WTC11 (cell line): ENCODE results near the gene DFFB. TPM values are rescaled to one million over a fixed set of nuclear protein-coding genes. Genes with fewer than 3 reads are reported as not detected.

Source experiments
- ATAC-seq: fragments of 200-7000 bp; cut with Tn5 transposase; 2 replicates; pipeline ENCODE4 v1.10.0; 2021; ENCODE audit warnings: mild to moderate bottlenecking, moderate library complexity
- CTCF ChIA-PET: fragments of 300-600 bp; sonication (Branson Sonifier 250); formaldehyde crosslinking; loops from one replicate; lab custom pipeline; 2021; ENCODE audit warnings: antibody characterized with exemption; lab: Charles Lee
- POLR2A ChIA-PET: fragments of 350-600 bp; sonication (Branson Sonifier 250); formaldehyde crosslinking; loops from one replicate; lab custom pipeline; 2021; ENCODE audit warnings: antibody characterized with exemption; lab: Charles Lee
- DNase-seq: peaks from one replicate; pipeline ENCODE4 v3.0.0; 2021; ENCODE audit warnings: low spot score
- H3K27ac Mint-ChIP-seq: 2 replicates; pipeline ENCODE4 v1.8.0; 2021; ENCODE audit warnings: mixed read lengths
- H3K27me3 Mint-ChIP-seq: 2 replicates; pipeline ENCODE4 v1.8.0; 2021; ENCODE audit warnings: low read depth, mild to moderate bottlenecking, moderate library complexity, mixed read lengths
- H3K36me3 Mint-ChIP-seq: 2 replicates; pipeline ENCODE4 v1.8.0; 2021; ENCODE audit warnings: mixed read lengths
- H3K4me1 Mint-ChIP-seq: 2 replicates; pipeline ENCODE4 v1.8.0; 2022; ENCODE audit warnings: mixed read lengths
- H3K4me3 Mint-ChIP-seq: 2 replicates; pipeline ENCODE4 v1.8.0; 2021; ENCODE audit warnings: mild to moderate bottlenecking, moderate library complexity, mixed read lengths
- H3K9me3 Mint-ChIP-seq: 2 replicates; pipeline ENCODE4 v1.8.0; 2021; ENCODE audit warnings: mixed read lengths
- ATF1 ChIP-seq: sonication (generic); formaldehyde crosslinking; IDR thresholded peaks from 2 replicates; pipeline ENCODE4 v1.8.1; 2023; ENCODE audit warnings: mild to moderate bottlenecking, moderate library complexity, missing genetic modification reagents
- CREM ChIP-seq: sonication (generic); formaldehyde crosslinking; IDR thresholded peaks from 2 replicates; pipeline ENCODE4 v1.8.1; 2022; ENCODE audit warnings: mild to moderate bottlenecking, missing genetic modification reagents, moderate library complexity
- ERG ChIP-seq: fragments of 250-450 bp; sonication (Bioruptor Pico); IDR thresholded peaks from 2 replicates; pipeline ENCODE4 v1.8.0; 2021; ENCODE audit warnings: mild to moderate bottlenecking
- ESRRA ChIP-seq: sonication (generic); formaldehyde crosslinking; IDR thresholded peaks from 2 replicates; pipeline ENCODE4 v1.8.1; 2022; ENCODE audit warnings: mild to moderate bottlenecking, missing genetic modification reagents, borderline replicate concordance
- FOXK1 ChIP-seq: sonication (generic); formaldehyde crosslinking; IDR thresholded peaks from 2 replicates; pipeline ENCODE4 v1.8.0; 2022; ENCODE audit warnings: mild to moderate bottlenecking, moderate library complexity, missing genetic modification reagents
- KAT7 ChIP-seq: sonication (generic); formaldehyde crosslinking; IDR thresholded peaks from 2 replicates; pipeline ENCODE4 v1.8.1; 2023; ENCODE audit warnings: missing genetic modification reagents, mild to moderate bottlenecking, borderline replicate concordance
- NR1H2 ChIP-seq: sonication (generic); formaldehyde crosslinking; IDR thresholded peaks from 2 replicates; pipeline ENCODE4 v1.9.0; 2021; ENCODE audit warnings: mild to moderate bottlenecking, moderate library complexity, missing genetic modification reagents
- NR3C1 ChIP-seq: sonication (generic); formaldehyde crosslinking; conservative IDR thresholded peaks from 2 replicates; pipeline ENCODE4 v1.8.1; 2023; ENCODE audit warnings: low read depth, mild to moderate bottlenecking, missing genetic modification reagents
- OVOL2 ChIP-seq: fragments of 250-450 bp; sonication (Bioruptor Pico); IDR thresholded peaks from 2 replicates; pipeline ENCODE4 v1.9.0; 2021; ENCODE audit warnings: mild to moderate bottlenecking, borderline replicate concordance
- PRRX2 ChIP-seq: fragments of 250-450 bp; sonication (Bioruptor Pico); IDR thresholded peaks from 2 replicates; pipeline ENCODE4 v1.8.0; 2021; ENCODE audit warnings: mild to moderate bottlenecking
- SOX15 ChIP-seq: fragments of 250-450 bp; sonication (Bioruptor Pico); IDR thresholded peaks from 2 replicates; pipeline ENCODE4 v1.9.0; 2021; ENCODE audit warnings: mild to moderate bottlenecking
- TCF7 ChIP-seq: sonication (generic); formaldehyde crosslinking; IDR thresholded peaks from 2 replicates; pipeline ENCODE4 v1.8.0; 2022; ENCODE audit warnings: mild to moderate bottlenecking, low read depth, missing genetic modification reagents, moderate library complexity
- TP53 ChIP-seq: sonication (generic); formaldehyde crosslinking; IDR thresholded peaks from 2 replicates; pipeline ENCODE4 v1.8.1; 2023; ENCODE audit warnings: mild to moderate bottlenecking, missing genetic modification reagents
- ZNF263 ChIP-seq: sonication (generic); formaldehyde crosslinking; IDR thresholded peaks from 2 replicates; pipeline ENCODE4 v1.8.1; 2022; ENCODE audit warnings: low read depth, mild to moderate bottlenecking, moderate library complexity, missing genetic modification reagents
- ZNF423 ChIP-seq: fragments of 250-450 bp; sonication (Bioruptor Pico); IDR thresholded peaks from 2 replicates; pipeline ENCODE4 v2.1.2; 2022; ENCODE audit warnings: mild to moderate bottlenecking, moderate library complexity
- total RNA-seq: library from RNA; stranded (reverse); gene quantifications from 3 replicates; pipeline ENCODE4 v1.2.3, GENCODE V29; 2021
- TF ChIP-seq, protein P1 (sequence below): fragments of 250-450 bp; sonication (Bioruptor Pico); IDR thresholded peaks from 2 replicates; pipeline ENCODE4 v1.9.0; 2021; ENCODE audit warnings: moderate library complexity, mild to moderate bottlenecking, inconsistent platforms, borderline replicate concordance
- TF ChIP-seq, protein P2 (sequence below): sonication (generic); formaldehyde crosslinking; IDR thresholded peaks from 2 replicates; pipeline ENCODE4 v1.8.1; 2023; ENCODE audit warnings: mild to moderate bottlenecking, missing genetic modification reagents
- TF ChIP-seq, protein P3 (sequence below): sonication (generic); formaldehyde crosslinking; IDR thresholded peaks from 2 replicates; pipeline ENCODE4 v1.8.1; 2023; ENCODE audit warnings: mild to moderate bottlenecking, moderate library complexity, missing genetic modification reagents
- TF ChIP-seq, protein P4 (sequence below): sonication (generic); formaldehyde crosslinking; IDR thresholded peaks from 2 replicates; pipeline ENCODE4 v1.8.0; 2023; ENCODE audit warnings: missing genetic modification reagents, mild to moderate bottlenecking, borderline replicate concordance

The DFFB gene
- total RNA-seq, 1 experiment from 2014 or later: 9.2 TPM

DNA sequence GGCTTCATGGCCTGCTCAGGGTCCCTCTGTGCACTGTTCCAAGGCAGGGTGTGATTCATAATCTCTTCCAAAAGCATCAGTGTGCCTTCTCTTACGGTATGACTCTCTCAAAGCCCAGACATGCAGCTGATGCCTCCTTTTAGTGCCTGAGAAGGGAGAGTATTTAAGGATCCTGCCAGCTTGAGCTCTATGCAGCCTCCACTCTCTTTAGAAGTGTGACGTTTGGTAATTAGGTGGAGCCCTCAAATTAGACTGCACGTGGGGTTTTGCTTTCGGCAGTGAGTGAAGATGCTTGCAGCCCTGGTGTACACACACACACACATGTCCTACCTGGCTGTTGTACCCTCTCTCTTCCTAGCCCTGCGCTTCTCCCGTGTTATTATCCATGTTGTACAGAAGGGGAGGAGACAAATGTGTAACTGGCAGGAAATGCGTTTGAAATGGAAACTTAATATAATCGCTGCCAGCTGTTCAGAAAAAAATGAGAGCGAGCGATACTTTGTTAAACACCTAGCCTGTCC lies 45.4 kb downstream of the DFFB start:
- CTCF ChIA-PET: no interaction called here
- Mint-ChIP-seq H3K27ac (no peak overlapping the region), H3K27me3 (no peaks in the 10 kb centered on the region; the same call in 1 of the 2 replicates), H3K36me3 (peaks cover 8% of the 10 kb centered on the region), H3K4me1 (peaks cover 23% of the 10 kb centered on the region), H3K9me3 (peaks cover 14% of the 10 kb centered on the region; the same call in 1 of the 2 replicates), H3K4me3 (no peak overlapping the region; the same call in 1 of the 2 replicates)
- DNase-seq: no peak
- TF ChIP-seq ZNF423 (CRISPR knock-in tag) (no peak), ESRRA (CRISPR knock-in tag) (no peak), ATF1 (CRISPR knock-in tag) (no peak)
- POLR2A ChIA-PET: no interaction called here
- no peak for ATAC-seq

GRCh38 chr1:3903141-3904005 lies 46.1 kb downstream of the DFFB start:
- TF ChIP-seq TCF7 (CRISPR knock-in tag) (no peak), KAT7 (CRISPR knock-in tag) (no peak), OVOL2 (no peak), NR1H2 (CRISPR knock-in tag) (no peak), ZNF263 (CRISPR knock-in tag) (no peak), FOXK1 (CRISPR knock-in tag) (no peak), NR3C1 (no peak), ATF1 (CRISPR knock-in tag) (no peak)
- TF ChIP-seq, protein P1, sequence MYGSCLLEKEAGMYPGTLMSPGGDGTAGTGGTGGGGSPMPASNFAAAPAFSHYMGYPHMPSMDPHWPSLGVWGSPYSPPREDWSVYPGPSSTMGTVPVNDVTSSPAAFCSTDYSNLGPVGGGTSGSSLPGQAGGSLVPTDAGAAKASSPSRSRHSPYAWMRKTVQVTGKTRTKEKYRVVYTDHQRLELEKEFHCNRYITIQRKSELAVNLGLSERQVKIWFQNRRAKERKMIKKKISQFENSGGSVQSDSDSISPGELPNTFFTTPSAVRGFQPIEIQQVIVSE (CRISPR knock-in tag): no peak
- TF ChIP-seq, protein P2, sequence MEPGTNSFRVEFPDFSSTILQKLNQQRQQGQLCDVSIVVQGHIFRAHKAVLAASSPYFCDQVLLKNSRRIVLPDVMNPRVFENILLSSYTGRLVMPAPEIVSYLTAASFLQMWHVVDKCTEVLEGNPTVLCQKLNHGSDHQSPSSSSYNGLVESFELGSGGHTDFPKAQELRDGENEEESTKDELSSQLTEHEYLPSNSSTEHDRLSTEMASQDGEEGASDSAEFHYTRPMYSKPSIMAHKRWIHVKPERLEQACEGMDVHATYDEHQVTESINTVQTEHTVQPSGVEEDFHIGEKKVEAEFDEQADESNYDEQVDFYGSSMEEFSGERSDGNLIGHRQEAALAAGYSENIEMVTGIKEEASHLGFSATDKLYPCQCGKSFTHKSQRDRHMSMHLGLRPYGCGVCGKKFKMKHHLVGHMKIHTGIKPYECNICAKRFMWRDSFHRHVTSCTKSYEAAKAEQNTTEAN: no peak
- POLR2A ChIA-PET: no interaction called here
- CTCF ChIA-PET: interaction anchor here (1.0 kb wide), 1 partner anchor 45 kb away, joined by 4 read pairs; no protein-coding TSS in a partner anchor
- peaks cover 21% of the 10 kb centered on the region for H3K4me1 Mint-ChIP-seq
- no peak overlapping the region for H3K27ac Mint-ChIP-seq
- DNase-seq (no peak), ATAC-seq (no peak)
- H3K36me3 Mint-ChIP-seq: peaks cover 3% of the 10 kb centered on the region
- no peaks in the 10 kb centered on the region; the same call in 1 of the 2 replicates for H3K27me3 Mint-ChIP-seq
- H3K4me3 Mint-ChIP-seq: no peak overlapping the region
- H3K9me3 Mint-ChIP-seq: peaks cover 7% of the 10 kb centered on the region; the same call in 1 of the 2 replicates

- H3K9me3 Mint-ChIP-seq: 0 out of 2 replicates have a peak, but pooled peaks cover 3% of the 10 kb centered on the region
- no peak for DNase-seq
- POLR2A ChIA-PET: no interaction called here
- CTCF ChIA-PET: interaction anchor here (1.0 kb wide), 1 partner anchor 46 kb away, joined by 4 read pairs; no protein-coding TSS in a partner anchor
- no peaks in the 10 kb centered on the region; the same call in 1 of the 2 replicates for H3K27me3 Mint-ChIP-seq
- TF ChIP-seq, protein P3, sequence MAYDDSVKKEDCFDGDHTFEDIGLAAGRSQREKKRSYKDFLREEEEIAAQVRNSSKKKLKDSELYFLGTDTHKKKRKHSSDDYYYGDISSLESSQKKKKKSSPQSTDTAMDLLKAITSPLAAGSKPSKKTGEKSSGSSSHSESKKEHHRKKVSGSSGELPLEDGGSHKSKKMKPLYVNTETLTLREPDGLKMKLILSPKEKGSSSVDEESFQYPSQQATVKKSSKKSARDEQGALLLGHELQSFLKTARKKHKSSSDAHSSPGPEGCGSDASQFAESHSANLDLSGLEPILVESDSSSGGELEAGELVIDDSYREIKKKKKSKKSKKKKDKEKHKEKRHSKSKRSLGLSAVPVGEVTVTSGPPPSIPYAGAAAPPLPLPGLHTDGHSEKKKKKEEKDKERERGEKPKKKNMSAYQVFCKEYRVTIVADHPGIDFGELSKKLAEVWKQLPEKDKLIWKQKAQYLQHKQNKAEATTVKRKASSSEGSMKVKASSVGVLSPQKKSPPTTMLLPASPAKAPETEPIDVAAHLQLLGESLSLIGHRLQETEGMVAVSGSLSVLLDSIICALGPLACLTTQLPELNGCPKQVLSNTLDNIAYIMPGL (CRISPR knock-in tag): no peak
- TF ChIP-seq PRRX2 (CRISPR knock-in tag) (no peak), SOX15 (CRISPR knock-in tag) (no peak), TP53 (CRISPR knock-in tag) (no peak), ERG (CRISPR knock-in tag) (no peak), TCF7 (CRISPR knock-in tag) (no peak), CREM (CRISPR knock-in tag) (no peak)
- TF ChIP-seq, protein P4, sequence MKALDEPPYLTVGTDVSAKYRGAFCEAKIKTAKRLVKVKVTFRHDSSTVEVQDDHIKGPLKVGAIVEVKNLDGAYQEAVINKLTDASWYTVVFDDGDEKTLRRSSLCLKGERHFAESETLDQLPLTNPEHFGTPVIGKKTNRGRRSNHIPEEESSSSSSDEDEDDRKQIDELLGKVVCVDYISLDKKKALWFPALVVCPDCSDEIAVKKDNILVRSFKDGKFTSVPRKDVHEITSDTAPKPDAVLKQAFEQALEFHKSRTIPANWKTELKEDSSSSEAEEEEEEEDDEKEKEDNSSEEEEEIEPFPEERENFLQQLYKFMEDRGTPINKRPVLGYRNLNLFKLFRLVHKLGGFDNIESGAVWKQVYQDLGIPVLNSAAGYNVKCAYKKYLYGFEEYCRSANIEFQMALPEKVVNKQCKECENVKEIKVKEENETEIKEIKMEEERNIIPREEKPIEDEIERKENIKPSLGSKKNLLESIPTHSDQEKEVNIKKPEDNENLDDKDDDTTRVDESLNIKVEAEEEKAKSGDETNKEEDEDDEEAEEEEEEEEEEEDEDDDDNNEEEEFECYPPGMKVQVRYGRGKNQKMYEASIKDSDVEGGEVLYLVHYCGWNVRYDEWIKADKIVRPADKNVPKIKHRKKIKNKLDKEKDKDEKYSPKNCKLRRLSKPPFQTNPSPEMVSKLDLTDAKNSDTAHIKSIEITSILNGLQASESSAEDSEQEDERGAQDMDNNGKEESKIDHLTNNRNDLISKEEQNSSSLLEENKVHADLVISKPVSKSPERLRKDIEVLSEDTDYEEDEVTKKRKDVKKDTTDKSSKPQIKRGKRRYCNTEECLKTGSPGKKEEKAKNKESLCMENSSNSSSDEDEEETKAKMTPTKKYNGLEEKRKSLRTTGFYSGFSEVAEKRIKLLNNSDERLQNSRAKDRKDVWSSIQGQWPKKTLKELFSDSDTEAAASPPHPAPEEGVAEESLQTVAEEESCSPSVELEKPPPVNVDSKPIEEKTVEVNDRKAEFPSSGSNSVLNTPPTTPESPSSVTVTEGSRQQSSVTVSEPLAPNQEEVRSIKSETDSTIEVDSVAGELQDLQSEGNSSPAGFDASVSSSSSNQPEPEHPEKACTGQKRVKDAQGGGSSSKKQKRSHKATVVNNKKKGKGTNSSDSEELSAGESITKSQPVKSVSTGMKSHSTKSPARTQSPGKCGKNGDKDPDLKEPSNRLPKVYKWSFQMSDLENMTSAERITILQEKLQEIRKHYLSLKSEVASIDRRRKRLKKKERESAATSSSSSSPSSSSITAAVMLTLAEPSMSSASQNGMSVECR: no peak
- ATAC-seq: no peak
- H3K4me3 Mint-ChIP-seq: no peak overlapping the region
- H3K27ac Mint-ChIP-seq: no peak overlapping the region
- peaks cover 13% of the 10 kb centered on the region for H3K4me1 Mint-ChIP-seq
- no peaks in the 10 kb centered on the region; the same call in 1 of the 2 replicates for H3K36me3 Mint-ChIP-seq
Measured at GRCh38 chr1:3904006-3904842, 46.9 kb downstream of the DFFB start.
